Measurements from ENCODE around the gene KRTAP4-7.

- TF ChIP-seq POLR2A (IDR thresholded peaks at IDR 0.05): no peak
- TF ChIP-seq, protein P1, sequence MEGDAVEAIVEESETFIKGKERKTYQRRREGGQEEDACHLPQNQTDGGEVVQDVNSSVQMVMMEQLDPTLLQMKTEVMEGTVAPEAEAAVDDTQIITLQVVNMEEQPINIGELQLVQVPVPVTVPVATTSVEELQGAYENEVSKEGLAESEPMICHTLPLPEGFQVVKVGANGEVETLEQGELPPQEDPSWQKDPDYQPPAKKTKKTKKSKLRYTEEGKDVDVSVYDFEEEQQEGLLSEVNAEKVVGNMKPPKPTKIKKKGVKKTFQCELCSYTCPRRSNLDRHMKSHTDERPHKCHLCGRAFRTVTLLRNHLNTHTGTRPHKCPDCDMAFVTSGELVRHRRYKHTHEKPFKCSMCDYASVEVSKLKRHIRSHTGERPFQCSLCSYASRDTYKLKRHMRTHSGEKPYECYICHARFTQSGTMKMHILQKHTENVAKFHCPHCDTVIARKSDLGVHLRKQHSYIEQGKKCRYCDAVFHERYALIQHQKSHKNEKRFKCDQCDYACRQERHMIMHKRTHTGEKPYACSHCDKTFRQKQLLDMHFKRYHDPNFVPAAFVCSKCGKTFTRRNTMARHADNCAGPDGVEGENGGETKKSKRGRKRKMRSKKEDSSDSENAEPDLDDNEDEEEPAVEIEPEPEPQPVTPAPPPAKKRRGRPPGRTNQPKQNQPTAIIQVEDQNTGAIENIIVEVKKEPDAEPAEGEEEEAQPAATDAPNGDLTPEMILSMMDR (IDR thresholded peaks at IDR 0.05): no peak
Measured at GRCh38 chr17:41126412-41126811, 42.5 kb downstream of the KRTAP4-7 start.
